Hematopoietic multipotent progenitor cell treated with erythropoietin and hydrocortisone succinate and interleukin-3 and kit ligand, for 8 days (in vitro differentiated cells): ENCODE results near the gene SLC19A1.

Experiments
- DNase-seq: peaks from one replicate; pipeline ENCODE4 v3.0.0-alpha.2; 2015

Gene SLC19A1

GRCh38 chr21:45543710-45544448, 1.6 kb upstream of the SLC19A1 start:
- no peak for DNase-seq

GRCh38 chr21:45543371-45543709, 1.1 kb upstream of the SLC19A1 start:
- no peak for DNase-seq

GRCh38 chr21:45542667-45543370, 579 bp upstream of the SLC19A1 start:
- no peak for DNase-seq

GRCh38 chr21:45541221-45542039, 810 bp downstream of the SLC19A1 start:
- DNase-seq = peak; percentile 87

- DNase-seq = no peak
Observed at GRCh38 chr21:45540601-45540970, 1.7 kb downstream of the SLC19A1 start.

- DNase-seq = no peak
Observed at GRCh38 chr21:45539796-45540600, 2.2 kb downstream of the SLC19A1 start.

- no peak for DNase-seq
Observed at GRCh38 chr21:45539046-45539795, 3.0 kb downstream of the SLC19A1 start.

- DNase-seq = no peak
Observed at GRCh38 chr21:45538381-45539045, 3.7 kb downstream of the SLC19A1 start.

GRCh38 chr21:45537746-45538291, 4.4 kb downstream of the SLC19A1 start:
- no peak for DNase-seq

GRCh38 chr21:45537111-45537745, 5.0 kb downstream of the SLC19A1 start:
- no peak for DNase-seq

- no peak for DNase-seq
Observed at GRCh38 chr21:45536301-45537081, 5.7 kb downstream of the SLC19A1 start.

- peak; percentile 50 for DNase-seq
Observed at GRCh38 chr21:45535341-45536081, 6.7 kb downstream of the SLC19A1 start.

GRCh38 chr21:45534636-45535331, 7.5 kb downstream of the SLC19A1 start:
- DNase-seq = no peak

- DNase-seq = no peak
Observed at GRCh38 chr21:45533846-45534635, 8.2 kb downstream of the SLC19A1 start.

GRCh38 chr21:45533361-45533845, 8.8 kb downstream of the SLC19A1 start:
- DNase-seq = no peak

- DNase-seq = no peak
Observed at GRCh38 chr21:45532826-45533360, 9.3 kb downstream of the SLC19A1 start.
